Nephron progenitor cell (in vitro differentiated cells): ENCODE results near the gene CTNNB1.

Experiments
- DNase-seq: peaks from one replicate; pipeline ENCODE4 v3.0.0; 2021
- H3K27ac Mint-ChIP-seq: 2 replicates; pipeline ENCODE4 v1.8.0; 2021; ENCODE audit warnings: mild to moderate bottlenecking, moderate library complexity, mixed read lengths
- H3K27me3 Mint-ChIP-seq: 2 replicates; pipeline ENCODE4 v1.8.0; 2021; ENCODE audit warnings: mild to moderate bottlenecking, low read depth, mixed read lengths; ENCODE audit not compliant: poor library complexity
- H3K36me3 Mint-ChIP-seq: 2 replicates; pipeline ENCODE4 v1.8.0; 2021; ENCODE audit warnings: low read depth, mixed read lengths
- H3K4me1 Mint-ChIP-seq: 2 replicates; pipeline ENCODE4 v1.8.0; 2021; ENCODE audit warnings: mixed read lengths
- H3K4me3 Mint-ChIP-seq: 2 replicates; pipeline ENCODE4 v1.8.0; 2021; ENCODE audit warnings: mild to moderate bottlenecking, moderate library complexity, mixed read lengths
- H3K9me3 Mint-ChIP-seq: 2 replicates; pipeline ENCODE4 v1.8.0; 2021; ENCODE audit warnings: mild to moderate bottlenecking, moderate library complexity, mixed read lengths
- CTCF ChIP-seq: fragments of 200-600 bp; sonication (generic); IDR thresholded peaks from 2 replicates; pipeline ENCODE4 v1.5.0; 2021; ENCODE audit warnings: antibody characterized with exemption

CTNNB1 gene

GRCh38 chr3:41260063-41260450, 60.8 kb downstream of the CTNNB1 start:
- DNase-seq = no peak
- TF ChIP-seq CTCF = no peak
- H3K27me3 Mint-ChIP-seq = peaks cover 3% of the 10 kb centered on the region

GRCh38 chr3:41265011-41265545, 65.8 kb downstream of the CTNNB1 start:
- Mint-ChIP-seq H3K27me3 (no peaks in the 10 kb centered on the region), H3K4me1 (peaks cover 9% of the 10 kb centered on the region), H3K36me3 (no peaks in the 10 kb centered on the region), H3K4me3 (no peak overlapping the region), H3K27ac (no peak overlapping the region), H3K9me3 (no peaks in the 10 kb centered on the region)
- TF ChIP-seq CTCF = no peak
- DNase-seq = no peak

More at GRCh38 chr3:41260063-41260450, 60.8 kb downstream of the CTNNB1 start:
- Mint-ChIP-seq H3K27ac (no peak overlapping the region), H3K36me3 (no peaks in the 10 kb centered on the region), H3K4me1 (no peaks in the 10 kb centered on the region), H3K4me3 (no peak overlapping the region), H3K9me3 (no peaks in the 10 kb centered on the region)

DNA sequence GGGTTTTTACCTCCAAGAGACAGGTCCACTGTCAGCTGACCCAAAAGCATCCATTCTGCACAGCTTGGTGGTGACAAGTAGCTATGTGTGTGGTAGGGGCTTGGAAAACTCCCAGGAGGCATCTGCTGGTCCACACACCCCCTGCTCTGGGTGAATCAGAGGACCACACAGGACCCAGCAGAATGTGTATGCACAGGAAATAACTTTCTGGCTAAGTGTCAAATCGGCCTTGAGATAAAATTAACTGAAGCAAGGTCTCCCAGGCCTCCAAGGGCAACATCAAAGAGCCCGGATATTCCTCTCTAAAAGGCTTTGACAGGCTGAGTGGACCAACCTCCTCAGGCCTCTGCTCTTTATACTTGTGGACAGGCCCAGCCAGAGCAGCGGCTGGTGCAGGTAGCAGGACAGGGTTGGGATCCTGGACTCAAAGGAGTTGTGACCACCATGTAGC, 66.5 kb downstream of the CTNNB1 start:
- no peaks in the 10 kb centered on the region for H3K27me3 Mint-ChIP-seq
- TF ChIP-seq CTCF = no peak
- H3K4me1 Mint-ChIP-seq = peaks cover 14% of the 10 kb centered on the region
- no peak for DNase-seq
- H3K4me3 Mint-ChIP-seq = no peak overlapping the region
- no peaks in the 10 kb centered on the region for H3K9me3 Mint-ChIP-seq
- H3K27ac Mint-ChIP-seq = no peak overlapping the region
- H3K36me3 Mint-ChIP-seq = no peaks in the 10 kb centered on the region

DNA sequence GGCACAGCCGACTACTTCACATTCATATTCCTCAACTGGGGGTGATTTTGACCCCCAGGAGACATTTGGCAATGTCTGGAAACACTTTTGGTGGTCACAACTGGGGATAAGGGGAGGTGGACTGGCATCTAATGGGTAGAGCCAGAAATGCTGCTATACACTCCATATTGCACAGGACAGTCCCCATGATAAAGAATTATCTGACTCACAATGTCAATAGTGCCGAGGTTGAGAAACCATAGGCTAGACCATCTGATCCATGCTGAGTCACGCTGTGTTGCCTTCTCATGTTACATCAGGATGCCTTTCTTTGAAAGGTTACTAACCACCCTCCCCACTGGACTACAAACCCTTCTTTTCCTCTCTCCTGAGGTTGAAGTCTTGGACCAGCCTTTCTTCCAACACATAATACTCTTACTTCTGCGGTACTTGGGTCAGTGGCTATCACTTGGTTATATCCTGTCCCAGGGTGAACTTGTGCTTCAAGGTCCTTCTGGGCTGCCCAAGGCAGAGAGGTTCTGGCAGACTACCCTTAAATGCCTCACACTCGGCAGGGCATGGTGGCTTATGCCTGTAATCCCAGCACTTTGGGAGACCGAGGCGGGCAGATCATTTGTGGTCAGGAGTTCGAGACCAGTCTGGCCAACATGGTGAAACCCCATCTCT, 68.8 kb downstream of the CTNNB1 start:
- Mint-ChIP-seq H3K9me3 (peaks cover 8% of the 10 kb centered on the region), H3K27ac (no peak overlapping the region), H3K36me3 (peaks cover under 1% of the 10 kb centered on the region), H3K4me3 (no peak overlapping the region), H3K27me3 (no peaks in the 10 kb centered on the region), H3K4me1 (peaks cover 14% of the 10 kb centered on the region)
- no peak for TF ChIP-seq CTCF
- DNase-seq = no peak

GRCh38 chr3:41272667-41273066, 73.4 kb downstream of the CTNNB1 start:
- Mint-ChIP-seq H3K27ac (no peak overlapping the region), H3K4me3 (no peak overlapping the region), H3K36me3 (peaks cover 12% of the 10 kb centered on the region), H3K27me3 (no peaks in the 10 kb centered on the region), H3K4me1 (peaks cover 18% of the 10 kb centered on the region), H3K9me3 (peaks cover 20% of the 10 kb centered on the region)
- DNase-seq = no peak
- TF ChIP-seq CTCF = no peak
